Lung (tissue), 12 donors: ENCODE data around the gene OLFML2A. TPM values are rescaled to one million over a fixed set of nuclear protein-coding genes. Genes with fewer than 3 reads are reported as not detected.
A peak's percentile ranks its signal among the peaks of the same experiment; 100 is the strongest.

Experiments
- ATAC-seq: fragments of 200-7000 bp; cut with Tn5 transposase; one replicate; pipeline ENCODE4 v1.9.1; 2020; ENCODE audit warnings: moderate number of reproducible peaks; ENCODE audit not compliant: insufficient read depth, low FRiP score
- DNase-seq, 3 donors: peaks; one replicate each; pipeline ENCODE4 v3.0.0-alpha.2; 2013 to 2017
- H3K27ac ChIP-seq, 2 donors: one replicate each; pipeline ENCODE4 v1.5.1; 2013; ENCODE audit warnings: mild to moderate bottlenecking in 2 of 2, moderate library complexity in 2 of 2, control low read depth in 1 of 2, inconsistent platforms in 1 of 2, low read depth in 1 of 2, low read length in 1 of 2
- H3K27me3 ChIP-seq, 3 donors: one replicate each; pipeline ENCODE4 v1.5.1; 2013; ENCODE audit warnings: low read length in 2 of 3; ENCODE audit not compliant: control insufficient read depth in 3 of 3, insufficient read depth in 3 of 3
- H3K36me3 ChIP-seq, 4 donors: one replicate each; pipeline ENCODE4 v1.5.1; 2013; ENCODE audit warnings: low read length in 4 of 4, mild to moderate bottlenecking in 1 of 4, moderate library complexity in 1 of 4; ENCODE audit not compliant: control insufficient read depth in 4 of 4, insufficient read depth in 4 of 4
- H3K4me1 ChIP-seq, 5 donors: one replicate each; pipeline ENCODE4 v1.5.1; 2013; ENCODE audit warnings: low read length in 5 of 5, mild to moderate bottlenecking in 2 of 5, moderate library complexity in 1 of 5; ENCODE audit not compliant: control insufficient read depth in 5 of 5, insufficient read depth in 5 of 5
- H3K4me3 ChIP-seq: one replicate; pipeline ENCODE4 v1.5.1; 2013; ENCODE audit warnings: mild to moderate bottlenecking, control low read depth, moderate library complexity
- H3K9ac ChIP-seq, 2 donors: one replicate each; pipeline ENCODE4 v1.5.1; 2013; ENCODE audit warnings: low read length in 2 of 2, control low read depth in 1 of 2; ENCODE audit not compliant: insufficient read depth in 1 of 2
- H3K9me3 ChIP-seq, 4 donors: one replicate each; pipeline ENCODE4 v1.5.1; 2013; ENCODE audit warnings: low read length in 3 of 4, mild to moderate bottlenecking in 1 of 4, moderate library complexity in 1 of 4; ENCODE audit not compliant: control insufficient read depth in 4 of 4, insufficient read depth in 3 of 4
- CTCF ChIP-seq: IDR thresholded peaks from 2 replicates; pipeline ENCODE4 v1.5.1; 2012; ENCODE audit warnings: mild to moderate bottlenecking; ENCODE audit errors: control extremely low read depth, extremely low read depth
- WGBS, 2 donors: extraction: QIAGEN DNeasy Blood & Tissue Kit; methylation state at CpG; one replicate each; pipeline ENCODE4 v1.1.7; 2013; 5-methylcytosine and 5-hydroxymethylcytosine counted together
- polyA plus RNA-seq, 2 donors: library from polyadenylated mRNA; stranded (reverse); fragments of 200-250 nt; gene quantifications; one replicate each; pipeline ENCODE4 v1.2.1, GENCODE V29; 2013
- total RNA-seq, 2 donors: library from RNA; depleted of rRNA in 1 of 2; stranded (reverse); fragments of >200 nt in 1 of 2; gene quantifications; one replicate each; pipeline ENCODE4 v1.2.1, GENCODE V29; 2014 to 2021
- donor health status: control.
- donor health status: control.
- donor health status: Bipolar disorder and iron deficiency.
- donor health status: healthy.
- donor health status: DM: yes; HTN: yes; CAD: no.

The OLFML2A gene
- total and polyA plus RNA-seq, 4 donors, result 2.0 to 56.7 (median 7.5) TPM

- H3K9ac ChIP-seq, result no peak overlapping the region
Measured at GRCh38 chr9:124818431-124819281, 41.7 kb downstream of the OLFML2A start.

DNA sequence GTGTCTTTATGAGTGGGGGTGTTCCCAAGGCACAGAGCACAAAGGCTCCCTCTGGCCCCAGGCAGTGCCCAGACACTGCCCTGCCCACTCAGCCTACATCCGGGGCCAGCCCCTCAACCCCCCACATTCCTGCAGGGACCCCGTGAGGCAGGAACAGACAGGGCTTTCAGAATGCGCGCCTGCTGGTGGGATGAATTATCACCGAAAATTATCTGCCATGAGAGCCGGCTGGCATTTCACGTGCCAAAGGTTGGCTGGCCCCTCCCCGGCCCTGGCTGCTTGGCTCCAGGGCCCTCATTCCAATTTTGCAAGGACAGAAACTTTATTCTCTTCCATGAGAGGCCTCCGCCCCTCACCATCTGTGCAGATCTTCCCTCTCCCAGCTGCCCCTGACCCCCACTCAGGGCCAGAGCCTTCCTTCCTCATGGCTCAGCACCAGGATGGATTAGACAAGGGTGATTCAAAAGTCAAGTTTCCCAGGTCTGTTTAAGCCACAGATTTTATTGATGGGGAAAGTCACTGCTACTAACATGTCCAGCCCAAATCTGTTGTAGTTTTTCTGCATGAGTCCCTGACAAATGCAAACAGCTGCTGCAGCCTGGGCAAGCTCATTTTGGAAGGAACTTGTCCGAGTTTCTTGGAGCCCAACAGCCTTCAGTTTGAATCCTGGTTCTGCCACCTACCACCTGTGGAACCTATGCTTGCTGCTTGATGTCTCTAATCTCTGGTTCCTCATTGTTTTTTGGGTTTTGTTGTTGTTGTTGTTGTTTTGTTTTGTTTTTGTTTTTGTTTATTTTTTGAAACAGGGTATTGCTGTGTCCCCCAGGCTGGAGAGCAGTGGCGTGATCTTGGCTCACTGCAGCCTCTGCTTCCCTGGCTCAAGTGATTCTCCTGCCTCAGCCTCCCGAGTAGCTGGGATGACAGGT is 44.0 kb downstream of the OLFML2A start:
- Histone ChIP-seq H3K27me3 (no peaks in the 10 kb centered on the region), H3K27ac (no peak overlapping the region), H3K36me3 (no peaks in the 10 kb centered on the region), H3K9me3 (peaks cover 0 to 2% (median 0%) of the 10 kb centered on the region in 4 donors), H3K4me1 (no peaks in the 10 kb centered on the region), H3K4me3 (no peak overlapping the region), H3K9ac (no peak overlapping the region)
- no peak for TF ChIP-seq CTCF
- 88 to 92% methylated on average over 12 of the region's 12 CpGs for WGBS, 2 donors
- DNase-seq, result peak in 1 of 3 donors; percentile 43
- ATAC-seq, result no peak

More at GRCh38 chr9:124818431-124819281, 41.7 kb downstream of the OLFML2A start:
- H3K27ac ChIP-seq, result peak overlapping the region in 1 of 2 donors; percentile 51
- WGBS, 2 donors, result 64 to 71% methylated on average over 18 of the region's 18 CpGs
- H3K36me3 ChIP-seq, result no peaks in the 10 kb centered on the region
- DNase-seq (no peak), ATAC-seq (no peak)
- TF ChIP-seq CTCF, result no peak
- no peaks in the 10 kb centered on the region for H3K27me3 ChIP-seq
- H3K4me3 ChIP-seq, result no peak overlapping the region
- no peaks in the 10 kb centered on the region for H3K4me1 ChIP-seq
- peaks cover 0 to 2% (median 0%) of the 10 kb centered on the region in 4 donors for H3K9me3 ChIP-seq

DNA sequence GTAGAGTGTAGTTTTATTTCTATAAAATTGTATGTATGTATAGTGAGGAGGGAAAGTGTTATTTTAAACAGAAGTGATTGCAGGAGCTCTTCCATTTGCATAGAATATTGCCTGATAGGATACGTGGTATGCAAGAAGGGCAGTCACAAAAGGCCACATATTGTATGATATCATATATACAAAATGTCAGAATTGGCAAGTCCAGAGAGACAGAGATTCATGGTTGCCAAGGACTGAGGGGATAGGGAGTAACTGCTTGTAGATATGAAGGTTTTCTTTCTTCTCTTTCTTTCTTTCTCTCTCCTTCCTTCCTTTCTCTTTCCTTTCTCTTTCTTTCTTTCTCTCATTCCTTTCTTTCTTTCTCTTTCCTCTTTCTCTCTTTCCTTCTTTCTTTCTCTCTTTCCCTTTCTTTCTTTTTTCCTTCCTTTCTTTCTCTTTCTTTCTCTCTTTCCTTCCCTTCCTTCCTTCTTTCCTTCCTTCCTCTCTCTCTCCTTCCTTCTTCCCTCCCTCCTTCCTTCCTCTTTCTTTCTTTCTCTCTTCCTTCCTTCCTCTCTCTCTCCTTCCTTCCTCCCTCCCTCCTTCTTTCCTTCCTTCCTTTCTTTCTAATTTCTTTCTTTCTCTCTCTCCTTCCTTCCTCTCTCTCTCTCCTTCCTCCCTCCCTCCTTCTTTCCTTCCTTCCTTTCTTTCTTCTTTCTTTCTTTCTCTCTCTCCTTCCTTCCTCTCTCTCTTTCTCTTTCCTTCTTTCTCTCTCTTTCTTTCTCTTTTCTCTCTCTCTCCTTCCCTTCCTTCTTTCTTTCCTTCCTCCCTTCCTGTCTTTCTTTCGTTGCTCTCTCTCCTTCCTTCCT is 51.8 kb downstream of the OLFML2A start:
- Histone ChIP-seq H3K9ac (peak overlapping the region in 1 of 2 donors; percentile 23), H3K27ac (no peak overlapping the region), H3K36me3 (no peaks in the 10 kb centered on the region), H3K4me3 (no peak overlapping the region), H3K27me3 (no peaks in the 10 kb centered on the region), H3K9me3 (no peaks in the 10 kb centered on the region), H3K4me1 (peaks cover 3 to 13% (median 4%) of the 10 kb centered on the region in 5 donors)
- DNase-seq (no peak), ATAC-seq (no peak)
- 31 to 34% methylated on average over 2 of the region's 2 CpGs for WGBS, 2 donors
- no peak for TF ChIP-seq CTCF
